Activated effector memory CD4-positive, alpha-beta T cell treated with anti-CD3 and anti-CD28 coated beads, Interleukin-2, amount 50 U/mL, for 16 hours (primary cell): Measurements from ENCODE around the gene GPHB5.
"Not testable (repeated sequence)": the region's sequence is repeated elsewhere in the genome, so short reads cannot be mapped to it uniquely, and the experiment has no call there.

ENCODE experiments used
- DNase-seq: peaks from one replicate; pipeline ENCODE4 v3.0.0-alpha.2; 2020

The GPHB5 gene

DNA sequence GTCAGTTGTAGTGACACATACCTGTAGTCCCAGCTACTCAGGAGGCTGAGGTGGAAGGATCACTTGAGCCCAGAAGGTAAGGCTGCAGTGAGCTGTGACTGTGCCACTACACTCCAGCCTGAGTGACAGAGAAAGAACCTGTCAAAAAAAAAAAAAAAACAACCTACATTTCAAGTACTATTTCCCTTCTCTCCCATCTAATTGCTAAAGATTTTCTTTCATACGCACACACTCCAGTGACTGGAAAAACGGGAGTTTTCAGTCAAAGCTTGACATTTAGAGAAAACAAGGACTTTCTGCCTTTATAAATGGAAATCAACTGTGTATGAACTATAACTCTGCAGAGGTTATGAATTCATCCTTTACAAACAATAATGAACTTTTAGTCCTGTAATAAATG, 25.9 kb downstream of the GPHB5 start:
- no peak for DNase-seq

DNA sequence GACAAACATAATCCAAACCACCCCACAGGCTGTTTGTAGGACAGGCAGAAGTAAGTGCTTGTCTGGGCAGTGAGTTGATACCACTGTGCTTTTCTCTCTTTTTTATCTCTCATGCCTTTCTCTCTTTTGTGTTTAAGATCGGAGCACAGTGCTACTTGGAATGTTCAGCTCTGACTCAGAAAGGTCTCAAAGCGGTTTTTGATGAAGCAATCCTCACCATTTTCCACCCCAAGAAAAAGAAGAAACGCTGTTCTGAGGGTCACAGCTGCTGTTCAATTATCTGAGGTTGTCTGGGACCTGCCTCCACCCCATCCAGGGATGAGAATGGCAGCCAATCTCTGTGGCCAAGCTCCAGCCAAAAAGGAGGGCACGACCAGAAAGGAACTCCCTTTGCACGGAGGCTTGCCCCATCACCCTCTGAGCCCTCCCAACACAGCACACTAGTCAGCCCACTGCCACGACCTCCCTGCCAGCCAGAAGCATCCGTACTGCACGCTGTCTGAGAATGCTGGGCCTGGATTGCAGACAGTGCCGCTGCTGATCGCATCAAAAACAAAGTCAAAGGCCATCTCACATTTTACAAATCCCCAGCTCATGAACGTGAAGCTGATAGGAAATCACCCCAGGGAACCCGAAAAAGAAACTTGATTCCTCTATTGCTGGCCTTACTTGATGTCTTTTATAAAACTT, 27.8 kb downstream of the GPHB5 start:
- DNase-seq: no peak

DNA sequence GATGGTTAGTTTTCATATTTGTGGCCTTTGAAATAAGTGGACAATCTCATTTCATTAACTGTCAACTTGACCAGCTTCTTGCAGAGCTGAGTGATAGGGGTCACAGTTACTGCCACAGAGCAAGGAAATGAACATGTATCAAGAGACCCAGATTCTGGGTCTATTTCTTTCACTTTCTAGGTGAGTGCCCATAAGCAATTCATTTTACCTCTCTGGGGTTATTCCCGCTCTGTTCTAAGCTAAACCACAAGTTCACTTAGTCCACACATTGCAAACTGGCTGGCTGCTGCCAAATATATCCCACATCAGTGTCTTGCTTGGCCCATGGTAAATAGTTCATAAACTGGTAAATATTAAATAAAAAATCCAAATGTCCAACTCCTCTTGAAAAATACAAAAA, 29.9 kb downstream of the GPHB5 start:
- DNase-seq: no peak

DNA sequence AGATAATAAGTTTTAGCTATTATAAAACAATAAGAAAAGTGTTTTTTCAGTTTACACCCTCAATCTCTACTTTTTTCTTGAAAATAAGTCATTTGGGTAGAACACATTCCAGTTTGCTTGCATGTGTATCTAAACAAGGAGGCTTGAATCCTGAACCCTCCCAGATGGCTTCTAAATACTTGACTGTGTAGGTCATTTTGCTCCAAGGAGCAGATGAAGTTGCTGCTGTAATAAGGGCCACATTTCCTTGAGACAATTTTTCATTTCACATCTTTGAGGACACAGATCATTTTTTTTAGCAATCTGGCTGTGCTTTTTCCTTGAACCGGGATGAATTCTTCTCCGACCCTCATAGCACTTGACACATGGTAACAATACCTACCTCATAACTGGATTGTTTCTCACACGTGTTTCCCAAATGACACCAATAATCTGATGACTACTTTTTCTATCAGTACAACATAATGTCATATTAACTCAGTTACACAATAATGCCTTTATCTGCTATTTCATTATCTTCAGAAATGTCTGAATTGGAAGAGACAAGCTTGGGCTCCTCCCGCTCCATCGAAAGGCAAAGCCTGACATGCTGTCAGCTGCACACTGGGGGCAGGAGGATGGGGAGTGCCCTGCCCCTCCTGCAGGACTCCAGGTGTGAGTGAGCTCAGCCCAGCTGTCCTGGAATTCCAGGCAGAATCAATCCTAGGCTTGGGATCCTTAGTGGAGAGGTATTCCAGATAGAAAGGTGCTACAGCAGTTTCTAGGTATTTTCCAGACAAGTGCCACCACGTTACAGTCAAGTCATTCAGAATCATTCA, 30.9 kb downstream of the GPHB5 start:
- no peak for DNase-seq

DNA sequence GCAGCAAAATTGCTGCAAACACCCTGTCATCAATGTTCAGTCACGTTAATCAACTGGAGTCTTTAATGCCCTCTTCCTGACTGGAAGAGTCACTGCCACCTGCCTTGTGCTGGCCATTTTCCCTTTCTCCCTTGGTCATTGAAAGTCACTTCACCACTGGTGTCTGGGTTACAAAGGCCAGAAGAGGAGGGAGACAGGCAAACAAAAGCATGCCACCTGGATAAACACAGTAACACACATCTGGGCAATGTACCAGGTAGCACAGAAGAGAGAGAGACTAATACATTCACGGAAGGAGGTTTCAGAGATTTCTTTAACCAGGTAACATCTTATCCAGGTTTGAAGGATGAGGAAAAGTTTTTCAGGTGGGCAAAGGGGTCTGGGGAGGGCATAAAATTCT, 32.7 kb downstream of the GPHB5 start:
- DNase-seq: no peak

DNA sequence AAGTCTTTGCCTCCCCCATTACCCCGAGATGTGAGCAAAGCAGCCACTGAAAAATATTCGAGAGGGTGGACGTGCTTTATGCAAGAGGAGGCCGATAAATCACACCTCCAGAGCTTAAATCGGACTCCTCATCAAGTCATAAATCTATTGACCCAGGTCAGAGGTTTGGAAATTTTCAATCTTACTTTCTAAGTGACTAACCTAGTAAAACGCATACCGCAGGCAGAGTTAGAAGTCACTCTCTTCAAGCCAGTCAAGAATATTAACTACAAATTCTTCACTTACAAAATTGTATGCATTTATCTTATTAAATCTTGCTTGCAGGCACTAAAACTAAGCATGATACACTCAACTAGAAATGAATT, 34.9 kb downstream of the GPHB5 start:
- DNase-seq: no peak

DNA sequence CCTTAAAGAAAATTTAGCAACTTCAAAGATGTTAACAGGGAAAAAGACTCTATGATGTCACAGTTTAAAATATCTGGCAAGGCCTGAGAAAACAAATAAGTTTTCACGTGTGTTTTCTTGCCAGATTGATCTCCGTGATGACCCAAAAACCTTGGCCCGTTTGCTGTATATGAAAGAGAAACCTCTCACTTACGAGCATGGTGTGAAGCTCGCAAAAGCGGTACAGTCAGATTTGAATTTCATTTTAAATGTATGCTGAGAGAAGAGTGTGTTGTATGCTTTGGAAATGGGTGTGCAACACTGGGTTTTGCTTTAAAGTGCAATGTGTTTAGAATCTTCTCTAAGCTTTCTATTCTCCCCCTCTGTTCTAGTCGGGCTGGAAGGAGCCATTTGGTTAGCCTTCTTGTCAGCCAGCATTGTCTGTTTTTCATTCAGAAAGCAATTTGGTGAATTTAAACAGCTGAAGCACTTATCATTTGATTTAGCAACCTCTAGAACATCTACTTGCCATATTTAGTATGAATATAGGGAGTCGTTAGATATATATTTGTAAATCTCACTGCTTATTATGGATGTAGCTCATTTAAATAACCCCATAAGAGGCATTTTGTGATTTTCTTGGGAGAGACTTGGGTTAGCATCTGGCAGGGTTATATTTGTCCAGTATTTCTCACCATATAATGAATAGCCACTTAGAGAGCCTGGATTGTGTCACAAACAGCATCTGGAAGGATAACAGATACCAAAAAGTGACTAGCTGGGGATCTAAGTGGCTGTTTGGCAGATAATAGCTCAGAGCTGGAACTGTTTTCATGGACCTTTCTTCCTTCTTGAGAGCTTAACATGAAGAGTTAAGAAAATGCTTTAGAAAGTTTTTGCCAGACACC, 35.5 kb downstream of the GPHB5 start:
- DNase-seq: no peak

DNA sequence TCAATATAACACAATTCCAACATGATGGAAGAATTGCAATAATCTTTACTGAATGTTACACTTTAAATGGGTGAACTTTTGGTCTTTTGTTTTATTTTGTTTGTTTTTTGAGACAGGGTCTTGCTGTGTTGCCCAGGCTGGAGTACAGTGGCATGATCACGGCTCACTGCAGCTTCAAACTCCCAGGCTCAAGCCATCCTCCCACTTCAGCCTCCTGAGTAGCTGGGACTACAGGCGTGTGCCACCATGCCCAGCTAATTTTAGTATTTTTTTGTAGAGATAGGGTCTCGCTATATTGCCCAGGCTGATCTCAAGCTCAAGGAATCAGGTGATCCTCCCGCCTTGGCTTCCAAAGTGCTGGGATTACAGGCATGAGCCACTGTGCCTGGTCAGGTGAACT, 38.8 kb downstream of the GPHB5 start:
- not testable (repeated sequence) for DNase-seq

DNA sequence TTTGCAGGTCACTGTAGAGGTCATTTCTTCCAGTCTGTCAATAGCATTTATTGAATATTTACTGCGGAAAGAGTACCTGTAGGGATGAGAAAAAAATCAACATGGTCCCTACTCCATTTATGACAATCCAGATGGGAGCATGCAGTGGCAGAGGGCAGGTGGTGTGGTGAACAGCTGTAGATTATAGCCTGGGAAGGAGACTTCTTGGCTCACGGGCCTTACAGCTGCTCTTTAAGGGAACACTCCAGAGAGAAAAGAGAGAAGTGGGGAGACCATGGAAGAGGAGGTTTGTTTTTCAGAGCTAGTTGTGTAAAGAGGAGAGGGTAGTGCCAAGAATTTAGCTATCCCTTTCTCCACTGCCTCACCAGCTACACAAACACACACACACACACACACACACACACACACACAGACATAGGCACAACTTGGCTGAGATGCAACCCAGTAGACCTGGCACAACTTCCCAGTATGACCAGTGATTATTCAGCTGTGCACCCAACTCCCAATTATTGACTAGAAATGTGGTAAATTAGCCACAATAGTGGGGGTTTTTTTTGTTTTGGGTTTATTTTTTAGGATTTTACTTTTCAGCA, 41.0 kb downstream of the GPHB5 start:
- DNase-seq: no peak

DNA sequence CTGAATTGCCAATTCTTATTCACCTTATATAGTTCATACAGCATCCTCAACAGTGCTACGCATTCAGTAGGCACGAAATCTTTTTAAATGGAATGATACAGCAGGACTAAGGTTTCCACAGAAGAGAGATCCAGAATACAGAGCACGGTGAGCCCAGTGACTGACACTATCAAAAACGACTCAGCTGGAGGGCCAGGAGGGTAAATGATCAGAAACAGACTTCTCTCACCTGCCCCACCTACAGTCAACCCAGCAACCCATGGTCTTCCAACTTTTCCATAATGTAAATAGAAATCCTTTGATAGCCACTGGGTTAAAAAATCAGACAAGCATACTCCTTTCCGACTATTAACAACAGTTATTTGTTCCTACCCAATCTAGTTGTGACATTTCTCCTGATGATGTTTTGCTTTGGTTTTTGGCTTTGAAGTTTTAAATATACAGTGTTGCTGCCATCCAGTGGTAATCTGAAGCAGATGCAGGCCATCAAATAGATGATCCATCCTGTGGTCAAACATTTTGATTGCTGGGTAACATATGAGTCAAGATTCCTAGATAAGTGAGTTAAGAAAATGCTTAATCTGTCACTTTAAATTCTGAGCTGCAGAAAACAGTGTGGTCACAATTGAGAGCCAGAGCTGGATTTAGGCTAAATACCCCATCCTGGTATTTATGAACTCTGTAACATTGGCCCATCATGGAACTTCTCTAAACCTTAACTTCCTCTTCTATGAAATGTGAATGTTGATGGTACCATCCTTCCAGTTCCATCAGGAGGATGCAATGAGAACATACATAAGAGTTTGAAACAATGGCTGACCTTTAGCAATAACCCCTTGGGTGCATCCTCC, 42.0 kb downstream of the GPHB5 start:
- DNase-seq: no peak

DNA sequence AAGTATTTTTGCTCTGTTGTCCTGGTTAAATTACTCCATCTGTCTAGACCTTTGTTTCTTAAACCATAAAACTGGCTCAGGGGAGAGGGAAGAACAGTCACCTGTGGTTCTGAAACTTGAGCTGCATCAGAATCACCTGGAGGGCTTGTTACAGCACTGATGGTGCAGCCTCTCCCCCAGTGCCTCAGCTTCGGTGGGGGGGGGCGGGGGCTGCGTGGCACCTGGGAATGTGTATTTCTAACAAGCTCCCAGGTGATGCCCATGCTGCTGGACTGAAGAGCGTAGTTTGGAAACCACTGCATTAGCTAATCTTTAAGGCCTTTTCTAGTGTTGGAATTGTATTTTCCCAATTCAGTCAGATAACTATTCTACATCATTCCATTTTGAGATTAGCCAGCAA, 42.7 kb downstream of the GPHB5 start:
- DNase-seq: no peak

DNA sequence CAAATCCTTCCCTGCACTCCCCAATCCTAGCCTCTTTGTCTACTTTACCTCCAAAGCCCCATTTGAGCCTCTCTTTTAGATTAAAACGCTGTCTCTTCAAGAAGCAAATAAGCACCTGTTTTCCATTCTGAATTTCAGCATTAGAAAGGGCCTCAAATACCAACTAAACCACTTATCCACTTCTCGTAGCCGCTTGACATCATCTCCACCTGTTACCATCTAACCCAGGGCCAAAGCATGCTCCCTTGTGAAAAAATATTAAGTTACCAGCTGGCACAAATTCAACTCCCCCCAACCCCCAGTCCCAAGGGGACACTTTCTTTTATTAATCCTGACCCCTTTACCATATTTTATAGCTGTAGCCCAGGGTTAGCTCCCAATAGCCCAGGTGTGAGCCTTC, 43.1 kb downstream of the GPHB5 start:
- no peak for DNase-seq

DNA sequence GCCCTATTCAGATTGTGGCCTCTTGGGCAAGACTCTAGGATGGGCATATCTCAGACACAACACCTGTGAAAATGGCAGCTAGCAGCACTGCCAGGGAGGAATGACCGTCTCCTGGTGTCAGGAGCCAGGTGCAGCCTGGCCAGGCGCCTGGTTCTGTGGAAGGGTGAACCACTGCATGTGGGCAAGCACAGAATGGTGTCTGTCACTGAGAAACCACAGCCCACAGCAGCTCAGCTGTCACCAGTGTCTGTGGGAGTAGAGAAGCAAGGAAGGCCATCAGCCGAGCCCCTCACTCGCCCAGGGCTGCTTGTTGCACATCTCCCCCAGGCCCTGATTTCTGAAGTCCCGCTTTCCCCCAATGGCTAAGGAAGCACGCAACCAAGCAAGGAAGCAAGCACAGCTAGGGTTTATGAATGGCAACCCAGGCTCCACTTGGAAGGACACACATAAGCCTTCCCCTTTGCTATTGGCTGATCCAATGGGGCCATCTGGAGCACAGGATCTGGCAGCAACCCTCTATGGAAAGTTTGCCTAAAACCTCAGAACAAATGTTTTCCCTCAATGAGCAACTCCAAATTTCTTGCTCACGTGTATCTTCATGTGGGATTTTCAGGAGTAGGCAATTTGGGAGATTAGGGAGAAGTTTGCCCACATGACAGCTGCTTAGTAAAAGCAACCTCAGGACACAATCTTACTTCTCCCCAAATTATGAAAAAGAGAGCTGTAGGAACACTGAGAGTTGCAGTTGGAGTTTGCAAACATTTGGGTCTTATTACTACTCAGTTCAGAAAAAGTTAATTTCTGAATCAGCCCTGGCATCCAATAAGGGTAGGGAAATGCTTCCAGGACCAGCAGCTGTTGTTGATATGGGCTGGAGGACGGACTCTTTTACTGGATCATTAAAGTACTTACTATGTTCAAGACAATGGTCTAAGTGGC, 44.7 kb downstream of the GPHB5 start:
- no peak for DNase-seq

DNA sequence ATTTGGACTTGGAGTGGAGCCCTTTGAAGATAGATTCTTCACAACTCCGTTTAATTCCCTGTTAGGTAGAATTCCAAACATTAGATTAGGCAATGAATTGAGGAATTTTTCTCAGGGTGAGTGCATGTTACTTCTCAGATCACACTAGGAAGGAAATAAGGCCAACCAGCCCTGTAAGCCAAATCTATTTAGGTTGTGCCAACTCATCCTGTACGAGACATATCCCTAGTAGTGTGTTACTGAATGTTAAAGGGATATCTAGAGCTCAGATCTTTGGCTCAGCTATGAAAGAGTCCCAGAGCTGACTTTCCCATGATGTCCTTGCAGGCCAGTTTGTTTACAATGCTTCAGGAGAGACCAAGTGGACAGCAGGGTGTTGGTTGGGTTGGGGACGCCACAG, 45.6 kb downstream of the GPHB5 start:
- DNase-seq: no peak

DNA sequence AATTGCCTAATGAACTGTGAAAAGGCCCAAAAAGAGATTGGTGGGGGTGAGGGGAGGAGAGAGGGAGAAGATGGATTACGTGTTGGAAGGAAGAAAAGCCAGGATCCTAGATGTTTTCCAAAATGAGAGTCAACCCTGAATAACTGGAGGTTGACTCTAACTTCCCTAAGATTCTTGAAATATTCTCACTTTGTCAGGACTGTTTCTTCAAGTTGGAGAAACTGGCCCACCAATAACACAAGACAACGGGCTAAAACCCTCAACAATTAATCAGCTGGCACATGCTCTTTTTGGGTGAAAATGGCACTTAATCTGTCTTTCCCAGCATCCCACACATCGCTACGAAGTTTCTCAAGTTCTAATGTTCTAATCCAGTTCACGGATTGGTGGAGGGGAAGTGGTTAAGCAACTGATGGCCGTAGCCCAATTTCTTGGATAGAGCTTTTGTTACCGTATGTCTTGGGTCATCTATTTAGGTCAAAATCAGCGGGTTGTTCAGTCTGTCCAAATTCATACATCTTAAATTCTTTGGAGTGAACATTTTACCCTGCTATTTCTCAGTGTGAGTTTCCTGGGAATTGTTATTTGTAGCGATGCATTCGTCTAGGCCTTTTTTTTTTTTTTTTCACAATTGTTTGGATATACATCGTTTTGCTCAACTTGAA, 49.0 kb downstream of the GPHB5 start:
- no peak for DNase-seq

DNA sequence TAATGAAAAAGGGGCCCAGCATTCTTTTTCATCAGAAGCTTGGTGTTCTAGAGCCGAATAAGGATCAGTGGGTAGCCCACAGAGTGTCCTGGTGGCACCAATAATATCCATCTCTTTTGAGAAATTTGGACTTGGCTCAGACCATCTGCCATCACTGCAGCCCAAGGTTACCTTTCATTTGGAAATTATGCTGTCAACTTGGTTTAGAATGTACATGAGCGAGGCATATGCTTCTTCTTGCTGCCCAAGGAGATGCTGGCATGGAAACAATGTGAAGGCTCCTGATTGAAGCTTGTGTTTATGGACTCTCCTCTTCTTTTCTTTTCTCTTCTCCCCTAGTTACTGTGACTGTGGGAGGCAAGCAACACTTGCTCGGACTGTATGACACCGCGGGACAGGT, 50.0 kb downstream of the GPHB5 start:
- no peak for DNase-seq

DNA sequence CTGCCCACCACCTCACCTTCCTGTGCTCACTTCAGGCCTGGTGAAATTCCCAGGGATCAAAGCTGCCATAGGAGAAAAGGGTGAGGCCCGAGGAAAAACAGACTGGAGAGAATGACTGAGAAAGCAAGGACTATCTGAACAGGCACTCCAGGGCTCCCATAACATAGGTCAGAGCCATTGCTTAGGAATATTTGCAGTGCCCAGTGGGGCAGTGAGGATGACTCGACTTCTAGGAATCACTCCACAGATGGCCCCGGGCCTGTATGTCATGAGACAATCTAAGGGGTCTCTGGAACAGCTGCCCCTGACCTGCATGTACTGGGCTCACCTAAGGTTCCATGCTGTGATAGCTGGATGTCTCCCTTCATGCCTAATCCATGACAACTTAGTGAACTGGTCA, 51.6 kb downstream of the GPHB5 start:
- no peak for DNase-seq

DNA sequence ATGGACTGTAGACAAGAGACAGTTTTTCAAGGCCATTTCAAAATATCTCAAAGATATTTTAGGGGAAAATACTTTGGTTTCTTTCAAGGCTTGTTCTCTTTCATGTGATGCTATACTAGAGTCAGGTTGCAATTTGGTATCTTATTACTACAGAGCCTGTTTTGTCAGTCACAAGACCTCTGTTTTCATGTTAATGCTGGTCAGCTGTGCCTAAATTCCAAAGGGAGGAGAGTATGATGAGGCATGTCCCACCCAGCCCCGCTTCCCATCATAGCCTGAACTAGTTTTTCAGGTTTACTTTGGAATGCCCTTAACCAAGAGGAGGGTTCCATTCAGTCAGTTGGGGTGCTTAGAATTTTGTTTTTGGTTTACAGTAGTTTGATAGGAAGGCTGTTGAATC, 52.6 kb downstream of the GPHB5 start:
- DNase-seq: no peak
